OCI-LY1 (cell line): ENCODE data around the gene FZR1.

Experiments
- EZH2 ChIP-seq: fragments of 200-600 bp; sonication (generic), shearing (Covaris generic); IDR thresholded peaks from 2 replicates; pipeline ENCODE4 v1.8.0; 2017; ENCODE audit warnings: borderline replicate concordance, mixed run types, mild to moderate bottlenecking, antibody characterized with exemption, low read length, moderate library complexity, mixed read lengths
- TF ChIP-seq, protein P1 (sequence below): fragments of 200-600 bp; sonication (generic), shearing (Covaris generic); IDR thresholded peaks from 2 replicates; pipeline ENCODE4 v1.5.1; 2017; ENCODE audit warnings: mild to moderate bottlenecking, antibody characterized with exemption, low read length, moderate library complexity, mixed read lengths

DNA sequence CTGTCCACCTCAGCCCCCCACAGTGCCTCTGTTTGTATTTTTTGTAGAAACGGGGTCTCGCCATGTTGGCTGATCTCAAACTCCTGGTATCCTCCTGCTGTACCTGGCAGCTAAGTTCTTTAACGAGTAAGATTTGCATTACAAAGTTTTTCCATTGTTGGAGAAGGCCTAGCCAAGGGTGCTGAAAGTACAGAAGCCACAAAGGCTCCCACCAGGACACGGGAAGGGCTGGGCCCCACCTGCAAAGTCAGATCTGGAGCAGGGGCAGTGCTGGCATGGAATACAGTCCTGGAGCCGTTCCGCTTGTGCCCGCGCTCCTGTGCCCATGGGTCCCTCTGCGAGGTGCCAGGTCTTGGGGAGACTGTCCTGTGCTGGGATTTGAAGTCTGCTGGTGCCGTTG lies 12.1 kb downstream of the FZR1 start:
- TF ChIP-seq, protein P1, sequence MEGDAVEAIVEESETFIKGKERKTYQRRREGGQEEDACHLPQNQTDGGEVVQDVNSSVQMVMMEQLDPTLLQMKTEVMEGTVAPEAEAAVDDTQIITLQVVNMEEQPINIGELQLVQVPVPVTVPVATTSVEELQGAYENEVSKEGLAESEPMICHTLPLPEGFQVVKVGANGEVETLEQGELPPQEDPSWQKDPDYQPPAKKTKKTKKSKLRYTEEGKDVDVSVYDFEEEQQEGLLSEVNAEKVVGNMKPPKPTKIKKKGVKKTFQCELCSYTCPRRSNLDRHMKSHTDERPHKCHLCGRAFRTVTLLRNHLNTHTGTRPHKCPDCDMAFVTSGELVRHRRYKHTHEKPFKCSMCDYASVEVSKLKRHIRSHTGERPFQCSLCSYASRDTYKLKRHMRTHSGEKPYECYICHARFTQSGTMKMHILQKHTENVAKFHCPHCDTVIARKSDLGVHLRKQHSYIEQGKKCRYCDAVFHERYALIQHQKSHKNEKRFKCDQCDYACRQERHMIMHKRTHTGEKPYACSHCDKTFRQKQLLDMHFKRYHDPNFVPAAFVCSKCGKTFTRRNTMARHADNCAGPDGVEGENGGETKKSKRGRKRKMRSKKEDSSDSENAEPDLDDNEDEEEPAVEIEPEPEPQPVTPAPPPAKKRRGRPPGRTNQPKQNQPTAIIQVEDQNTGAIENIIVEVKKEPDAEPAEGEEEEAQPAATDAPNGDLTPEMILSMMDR: no peak
- TF ChIP-seq EZH2: no peak
